ENCODE data around the gene ANKMY1.

DNA sequence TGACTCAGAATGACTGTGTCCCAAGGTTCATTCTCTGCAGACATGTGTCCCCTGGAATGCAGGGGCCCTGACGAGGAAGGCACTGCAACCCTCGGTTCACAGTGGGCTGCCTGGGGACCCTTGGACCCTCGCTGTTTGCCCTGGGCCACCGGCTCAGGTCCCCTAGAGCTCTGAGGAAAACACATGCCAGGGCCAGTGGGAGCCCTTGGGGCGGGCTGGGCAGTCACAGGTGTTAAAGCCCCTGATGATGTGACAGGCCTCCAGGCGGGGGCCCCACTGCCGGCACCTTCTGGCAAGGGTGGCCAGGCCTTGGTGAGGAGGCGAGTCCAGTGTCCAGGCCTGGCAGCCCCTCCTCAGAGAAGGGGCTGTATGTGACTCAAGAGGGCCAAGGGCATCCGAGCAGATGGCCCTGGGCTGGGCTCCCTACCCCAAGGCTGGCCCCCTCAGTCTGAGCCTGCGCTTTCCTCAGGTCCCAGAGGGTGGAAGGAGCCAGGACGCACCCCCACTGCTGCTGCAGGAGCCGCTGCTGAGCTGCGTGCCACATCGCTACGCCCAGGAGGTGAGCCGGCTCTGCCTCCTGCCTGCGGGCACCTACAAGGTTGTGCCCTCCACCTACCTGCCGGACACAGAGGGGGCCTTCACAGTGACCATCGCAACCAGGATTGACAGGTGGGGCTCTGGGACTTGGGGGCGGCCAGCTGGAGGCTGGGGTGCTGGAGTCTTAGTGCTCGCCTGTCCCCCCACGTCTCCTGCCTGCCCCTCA, 39.8 kb upstream of the ANKMY1 start:
- TF ChIP-seq, protein P1, sequence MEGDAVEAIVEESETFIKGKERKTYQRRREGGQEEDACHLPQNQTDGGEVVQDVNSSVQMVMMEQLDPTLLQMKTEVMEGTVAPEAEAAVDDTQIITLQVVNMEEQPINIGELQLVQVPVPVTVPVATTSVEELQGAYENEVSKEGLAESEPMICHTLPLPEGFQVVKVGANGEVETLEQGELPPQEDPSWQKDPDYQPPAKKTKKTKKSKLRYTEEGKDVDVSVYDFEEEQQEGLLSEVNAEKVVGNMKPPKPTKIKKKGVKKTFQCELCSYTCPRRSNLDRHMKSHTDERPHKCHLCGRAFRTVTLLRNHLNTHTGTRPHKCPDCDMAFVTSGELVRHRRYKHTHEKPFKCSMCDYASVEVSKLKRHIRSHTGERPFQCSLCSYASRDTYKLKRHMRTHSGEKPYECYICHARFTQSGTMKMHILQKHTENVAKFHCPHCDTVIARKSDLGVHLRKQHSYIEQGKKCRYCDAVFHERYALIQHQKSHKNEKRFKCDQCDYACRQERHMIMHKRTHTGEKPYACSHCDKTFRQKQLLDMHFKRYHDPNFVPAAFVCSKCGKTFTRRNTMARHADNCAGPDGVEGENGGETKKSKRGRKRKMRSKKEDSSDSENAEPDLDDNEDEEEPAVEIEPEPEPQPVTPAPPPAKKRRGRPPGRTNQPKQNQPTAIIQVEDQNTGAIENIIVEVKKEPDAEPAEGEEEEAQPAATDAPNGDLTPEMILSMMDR (IDR thresholded peaks at IDR 0.05): no peak
- TF ChIP-seq ZFX (IDR thresholded peaks at IDR 0.05; ENCODE audit: borderline replicate concordance): no peak

Data from 22Rv1 (cell line).